H9 (cell line): ENCODE data around the gene CNNM2. TPM values are rescaled to one million over a fixed set of nuclear protein-coding genes. Genes with fewer than 3 reads are reported as not detected.

Source experiments
- DNase-seq: peaks from one replicate; pipeline ENCODE4 v3.0.0-alpha.2; 2017
- H2AFZ ChIP-seq: one replicate; pipeline ENCODE4 v1.6.1; 2013; ENCODE audit warnings: mild to moderate bottlenecking, low read length, control low read depth, moderate library complexity
- H2AK5ac ChIP-seq: 2 replicates; pipeline ENCODE4 v1.6.1; 2013; ENCODE audit warnings: low read length, control low read depth, mixed read lengths; ENCODE audit not compliant: insufficient read length
- H2BK120ac ChIP-seq: one replicate; pipeline ENCODE4 v1.6.1; 2013; ENCODE audit warnings: low read depth, mild to moderate bottlenecking, low read length, control low read depth, inconsistent platforms; ENCODE audit not compliant: poor library complexity, severe bottlenecking
- H2BK12ac ChIP-seq: 2 replicates; pipeline ENCODE4 v1.6.1; 2013; ENCODE audit warnings: low read length, control low read depth, mixed read lengths, low read depth; ENCODE audit not compliant: insufficient read length
- H2BK15ac ChIP-seq: 2 replicates; pipeline ENCODE4 v1.6.1; 2013; ENCODE audit warnings: low read depth, low read length, control low read depth
- H2BK20ac ChIP-seq: one replicate; pipeline ENCODE4 v1.6.1; 2013; ENCODE audit warnings: low read depth, mild to moderate bottlenecking, low read length, control low read depth, inconsistent platforms; ENCODE audit not compliant: poor library complexity, severe bottlenecking
- H2BK5ac ChIP-seq: 2 replicates; pipeline ENCODE4 v1.6.1; 2013; ENCODE audit warnings: low read length, control low read depth, mixed read lengths; ENCODE audit not compliant: insufficient read length
- H3K14ac ChIP-seq: 2 replicates; pipeline ENCODE4 v1.6.1; 2013; ENCODE audit warnings: low read length, control low read depth; ENCODE audit not compliant: insufficient read depth
- H3K18ac ChIP-seq: 2 replicates; pipeline ENCODE4 v1.6.1; 2013; ENCODE audit warnings: low read depth, mild to moderate bottlenecking, mixed read lengths, low read length, control low read depth; ENCODE audit not compliant: insufficient read length
- H3K23ac ChIP-seq: 2 replicates; pipeline ENCODE4 v1.6.1; 2013; ENCODE audit warnings: low read length, control low read depth, mixed read lengths, low read depth; ENCODE audit not compliant: insufficient read length
- H3K23me2 ChIP-seq: 2 replicates; pipeline ENCODE4 v1.6.1; 2013; ENCODE audit warnings: low read depth, mild to moderate bottlenecking, mixed read lengths, low read length, control low read depth; ENCODE audit not compliant: insufficient read length, poor library complexity, severe bottlenecking
- H3K27ac ChIP-seq: 2 replicates; pipeline ENCODE4 v1.5.1; 2013; ENCODE audit warnings: low read length, control low read depth, mixed read lengths, low read depth; ENCODE audit not compliant: insufficient read length
- H3K27me3 ChIP-seq: 2 replicates; pipeline ENCODE4 v1.6.1; 2013; ENCODE audit warnings: low read length, control low read depth, inconsistent platforms; ENCODE audit not compliant: insufficient read depth
- H3K4ac ChIP-seq: 2 replicates; pipeline ENCODE4 v1.6.1; 2013; ENCODE audit warnings: low read depth, mild to moderate bottlenecking, control low read depth, inconsistent platforms, low read length, moderate library complexity
- H3K4me1 ChIP-seq: 2 replicates; pipeline ENCODE4 v1.6.1; 2013; ENCODE audit warnings: low read length, control low read depth, inconsistent platforms; ENCODE audit not compliant: insufficient read depth
- H3K4me2 ChIP-seq: 2 replicates; pipeline ENCODE4 v1.6.1; 2013; ENCODE audit warnings: low read length, control low read depth, mixed read lengths; ENCODE audit not compliant: insufficient read length, insufficient read depth
- H3K56ac ChIP-seq: 2 replicates; pipeline ENCODE4 v1.6.1; 2013; ENCODE audit warnings: low read depth, mild to moderate bottlenecking, mixed read lengths, low read length, control low read depth; ENCODE audit not compliant: insufficient read length
- H3K79me1 ChIP-seq: 2 replicates; pipeline ENCODE4 v1.6.1; 2013; ENCODE audit warnings: low read depth, mild to moderate bottlenecking, moderate library complexity, low read length, control low read depth, inconsistent platforms; ENCODE audit not compliant: insufficient read depth, poor library complexity, severe bottlenecking
- H3K79me2 ChIP-seq: 2 replicates; pipeline ENCODE4 v1.6.1; 2013; ENCODE audit warnings: low read length, control low read depth, inconsistent platforms; ENCODE audit not compliant: insufficient read depth
- H3K9ac ChIP-seq: 2 replicates; pipeline ENCODE4 v1.6.1; 2013; ENCODE audit warnings: low read length, control low read depth, mixed read lengths; ENCODE audit not compliant: insufficient read length; ENCODE audit errors: extremely low read depth
- H3K9me3 ChIP-seq: one replicate; pipeline ENCODE4 v1.6.1; 2013; ENCODE audit warnings: low read depth, low read length, inconsistent platforms; ENCODE audit not compliant: control insufficient read depth
- H3T11ph ChIP-seq: one replicate; pipeline ENCODE4 v1.6.1; 2013; ENCODE audit warnings: mild to moderate bottlenecking, low read length, control low read depth, inconsistent platforms
- H4K20me1 ChIP-seq: one replicate; pipeline ENCODE4 v1.6.1; 2013; ENCODE audit not compliant: control insufficient read depth, insufficient read length, insufficient read depth
- H4K5ac ChIP-seq: 2 replicates; pipeline ENCODE4 v1.6.1; 2013; ENCODE audit warnings: low read depth, mild to moderate bottlenecking, mixed read lengths, low read length, control low read depth; ENCODE audit not compliant: insufficient read length
- H4K8ac ChIP-seq: replicated peaks from 2 replicates; pipeline ENCODE4 v1.6.1; 2013; ENCODE audit warnings: low read length, control low read depth, mixed read lengths, low read depth; ENCODE audit not compliant: insufficient read length
- H4K91ac ChIP-seq: 2 replicates; pipeline ENCODE4 v1.6.1; 2013; ENCODE audit warnings: low read depth, mild to moderate bottlenecking, moderate library complexity, mixed read lengths, low read length, control low read depth; ENCODE audit not compliant: insufficient read length
- H3K27ac Mint-ChIP-seq, 3 experiments: 2 replicates in 2 of 3; 3 replicates in 1 of 3; pipeline ENCODE4 v1.8.0; 2020 to 2021; ENCODE audit warnings: mixed read lengths in 3 of 3, mild to moderate bottlenecking in 1 of 3, moderate library complexity in 1 of 3
- H3K27me3 Mint-ChIP-seq: 2 replicates; pipeline ENCODE4 v1.8.0; 2021; ENCODE audit warnings: low read depth, mild to moderate bottlenecking, moderate library complexity, mixed read lengths
- H3K36me3 Mint-ChIP-seq, 3 experiments: 2 replicates in 2 of 3; 3 replicates in 1 of 3; pipeline ENCODE4 v1.8.0; 2020 to 2021; ENCODE audit warnings: low read depth in 3 of 3, mixed read lengths in 3 of 3; ENCODE audit not compliant: insufficient read depth in 1 of 3
- H3K4me1 Mint-ChIP-seq, 2 experiments: 2 replicates each; pipeline ENCODE4 v1.8.0; 2020; ENCODE audit warnings: mixed read lengths in 2 of 2
- H3K4me3 Mint-ChIP-seq, 2 experiments: 2 replicates in 1 of 2; 3 replicates in 1 of 2; pipeline ENCODE4 v1.8.0; 2020 to 2021; ENCODE audit warnings: mild to moderate bottlenecking in 2 of 2, mixed read lengths in 2 of 2, moderate library complexity in 1 of 2
- H3K9me3 Mint-ChIP-seq, 2 experiments: 2 replicates in 1 of 2; 3 replicates in 1 of 2; pipeline ENCODE4 v1.8.0; 2020; ENCODE audit warnings: mild to moderate bottlenecking in 2 of 2, mixed read lengths in 2 of 2, moderate library complexity in 1 of 2
- WGBS: extraction: QIAGEN DNeasy Blood & Tissue Kit; methylation state at CpG from one replicate; pipeline ENCODE4 v1.1.7; 2013; ENCODE audit warnings: missing lambda C conversion rate, low lambda C conversion rate, mixed read lengths; ENCODE audit not compliant: insufficient read length; ENCODE audit errors: extremely low coverage; 5-methylcytosine and 5-hydroxymethylcytosine counted together
- total RNA-seq: library from RNA; stranded (reverse); gene quantifications from 2 replicates; pipeline ENCODE4 v1.2.1, GENCODE V29; 2021
- TF ChIP-seq, protein P1 (sequence below): fragments of 200-600 bp; sonication (generic); conservative IDR thresholded peaks from 3 replicates; pipeline ENCODE4 v1.8.0; 2021; ENCODE audit warnings: antibody characterized with exemption, mild to moderate bottlenecking

Gene CNNM2
- total RNA-seq, 1 experiment from 2014 or later = 17.5 TPM

DNA sequence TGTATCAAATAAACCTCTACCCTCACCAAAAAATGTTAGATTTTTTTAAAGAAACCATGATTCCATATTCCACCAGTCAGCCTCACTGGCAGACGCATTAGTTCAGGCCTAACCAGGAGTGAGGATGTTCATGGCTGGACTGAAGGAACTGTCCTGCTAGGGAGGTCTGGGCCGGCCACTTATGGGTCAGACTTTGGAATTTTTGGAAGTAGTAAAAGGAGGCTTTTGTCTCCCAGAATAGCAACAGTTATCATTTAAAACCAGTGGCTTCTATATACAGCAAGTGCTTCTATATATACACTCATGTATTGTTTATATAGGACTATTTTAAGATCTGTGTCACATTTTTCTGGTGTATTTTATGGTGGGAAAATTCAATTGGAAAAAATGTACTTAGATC lies 120.5 kb downstream of the CNNM2 start:
- Histone ChIP-seq H2BK15ac (no peak overlapping the region), H2AK5ac (no peak overlapping the region), H2AFZ (no peak overlapping the region), H3K9me3 (no peaks in the 10 kb centered on the region), H3K9ac (no peak overlapping the region), H3K14ac (no peak overlapping the region), H3K79me2 (no peaks in the 10 kb centered on the region), H3K79me1 (no peaks in the 10 kb centered on the region), H2BK20ac (no peak overlapping the region), H2BK12ac (no peak overlapping the region), H3K4me2 (no peak overlapping the region), H2BK5ac (no peak overlapping the region), H4K91ac (no peak overlapping the region), H4K20me1 (no peaks in the 10 kb centered on the region), H4K8ac (no peak overlapping the region), H4K5ac (no peak overlapping the region), H3K4ac (no peak overlapping the region), H3T11ph (no peak overlapping the region), H3K23me2 (no peaks in the 10 kb centered on the region), H2BK120ac (no peak overlapping the region), H3K27me3 (no peaks in the 10 kb centered on the region), H3K56ac (no peak overlapping the region), H3K23ac (no peak overlapping the region), H3K18ac (no peak overlapping the region), H3K4me1 (peaks cover 7% of the 10 kb centered on the region), H3K27ac (no peak overlapping the region)
- peaks cover 2% of the 10 kb centered on the region; the same call in 1 of the 2 replicates for H3K27me3 Mint-ChIP-seq
- H3K4me3 Mint-ChIP-seq = no peak overlapping the region
- TF ChIP-seq, protein P1, sequence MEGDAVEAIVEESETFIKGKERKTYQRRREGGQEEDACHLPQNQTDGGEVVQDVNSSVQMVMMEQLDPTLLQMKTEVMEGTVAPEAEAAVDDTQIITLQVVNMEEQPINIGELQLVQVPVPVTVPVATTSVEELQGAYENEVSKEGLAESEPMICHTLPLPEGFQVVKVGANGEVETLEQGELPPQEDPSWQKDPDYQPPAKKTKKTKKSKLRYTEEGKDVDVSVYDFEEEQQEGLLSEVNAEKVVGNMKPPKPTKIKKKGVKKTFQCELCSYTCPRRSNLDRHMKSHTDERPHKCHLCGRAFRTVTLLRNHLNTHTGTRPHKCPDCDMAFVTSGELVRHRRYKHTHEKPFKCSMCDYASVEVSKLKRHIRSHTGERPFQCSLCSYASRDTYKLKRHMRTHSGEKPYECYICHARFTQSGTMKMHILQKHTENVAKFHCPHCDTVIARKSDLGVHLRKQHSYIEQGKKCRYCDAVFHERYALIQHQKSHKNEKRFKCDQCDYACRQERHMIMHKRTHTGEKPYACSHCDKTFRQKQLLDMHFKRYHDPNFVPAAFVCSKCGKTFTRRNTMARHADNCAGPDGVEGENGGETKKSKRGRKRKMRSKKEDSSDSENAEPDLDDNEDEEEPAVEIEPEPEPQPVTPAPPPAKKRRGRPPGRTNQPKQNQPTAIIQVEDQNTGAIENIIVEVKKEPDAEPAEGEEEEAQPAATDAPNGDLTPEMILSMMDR = no peak
- H3K9me3 Mint-ChIP-seq = no peaks in the 10 kb centered on the region
- peaks cover 30 to 33% of the 10 kb centered on the region in 2 experiments for H3K4me1 Mint-ChIP-seq
- no peaks in the 10 kb centered on the region for H3K36me3 Mint-ChIP-seq
- no peak overlapping the region for H3K27ac Mint-ChIP-seq
- DNase-seq = no peak
- no CpG with 5 or more reads among the region's 2 CpGs for WGBS
